GM12878 (cell line): ENCODE results near the gene ZDHHC7.

Experiments
- CBFB ChIP-seq: IDR thresholded peaks from 2 replicates; pipeline ENCODE4 v1.6.1; 2016; ENCODE audit warnings: antibody characterized with exemption, low read depth
- ELK1 ChIP-seq: IDR thresholded peaks from 2 replicates; pipeline ENCODE4 v1.6.1; 2012; ENCODE audit warnings: low read depth, low read length, improper control_type of control experiment
- PAX8 ChIP-seq: fragments of 450-650 bp; IDR thresholded peaks from 2 replicates; pipeline ENCODE4 v1.6.1; 2017; ENCODE audit warnings: mild to moderate bottlenecking, moderate library complexity

DNA sequence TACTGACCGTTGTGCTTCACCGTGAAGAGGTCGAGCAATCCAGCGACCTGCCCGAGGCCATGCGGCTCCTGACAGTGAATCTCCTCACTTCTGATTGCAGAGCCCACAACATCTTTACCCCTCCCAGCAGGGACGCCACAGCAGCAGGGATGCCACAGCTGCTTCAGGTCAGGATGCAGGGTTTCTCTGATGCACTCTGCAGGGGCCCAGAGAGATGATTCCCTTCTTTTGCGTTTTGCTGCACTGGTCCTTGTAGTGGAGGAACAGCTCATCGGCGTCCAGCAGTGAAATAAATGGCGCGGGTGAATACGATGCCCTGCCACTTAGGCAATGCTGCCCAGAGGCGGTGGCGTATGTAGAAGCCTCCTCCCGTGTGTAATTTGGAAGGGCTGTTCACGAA, 21.8 kb upstream of the ZDHHC7 start:
- TF ChIP-seq ELK1: no peak
- TF ChIP-seq PAX8: no peak
- no peak for TF ChIP-seq CBFB
